ENCODE data around the gene PLBD2.
A peak's percentile ranks its signal among the peaks of the same experiment; 100 is the strongest.
"Not testable (repeated sequence)": the region's sequence is repeated elsewhere in the genome, so short reads cannot be mapped to it uniquely, and the experiment has no call there.

The PLBD2 gene

GRCh38 chr12:113333877-113334785 lies 24.3 kb upstream of the PLBD2 start:
- peak in 2 of 10 donors; percentile 55 to 78 for DNase-seq
- intact Hi-C loops (cut with DNase I), result no loop called here

- intact Hi-C loops (cut with DNase I), result loop anchor here (1.0 kb wide), 1 partner anchor 23 kb away; the partner anchor contains the start of gene PLBD2
- peak; percentile 72 to 98 (median 89) for DNase-seq
Observed at GRCh38 chr12:113334786-113335539, 23.4 kb upstream of the PLBD2 start, which contains the start of gene SLC8B1. Gene SLC8B1 (minus strand): TSS chr12:113335109. CDS start chr12:113332878, 2,231 bp downstream.

GRCh38 chr12:113339540-113339939 lies 18.8 kb upstream of the PLBD2 start:
- DNase-seq, result peak in 1 of 10 donors; percentile 5
- intact Hi-C loops (cut with DNase I), result no loop called here

GRCh38 chr12:113340061-113340460 lies 18.3 kb upstream of the PLBD2 start:
- peak in 2 of 10 donors; percentile 8 to 57 for DNase-seq
- intact Hi-C loops (cut with DNase I), result no loop called here

GRCh38 chr12:113341535-113341934 lies 16.9 kb upstream of the PLBD2 start:
- intact Hi-C loops (cut with DNase I), result no loop called here
- peak in 2 of 10 donors; percentile 25 to 49 for DNase-seq

- peak in 1 of 10 donors; percentile 10 for DNase-seq
- intact Hi-C loops (cut with DNase I), result no loop called here
Observed at GRCh38 chr12:113345318-113345717, 13.1 kb upstream of the PLBD2 start.

GRCh38 chr12:113346353-113346752 lies 12.0 kb upstream of the PLBD2 start:
- intact Hi-C loops (cut with DNase I), result no loop called here
- DNase-seq, result peak in 2 of 10 donors; percentile 19 to 27

GRCh38 chr12:113347107-113347506 lies 11.3 kb upstream of the PLBD2 start:
- DNase-seq, result peak in 1 of 10 donors; percentile 22
- intact Hi-C loops (cut with DNase I), result no loop called here

GRCh38 chr12:113347892-113348291 lies 10.5 kb upstream of the PLBD2 start:
- DNase-seq, result peak in 1 of 10 donors; percentile 68
- intact Hi-C loops (cut with DNase I), result no loop called here

- intact Hi-C loops (cut with DNase I), result no loop called here
- peak in 1 of 10 donors; percentile 52 for DNase-seq
Observed at GRCh38 chr12:113348849-113349536, 9.4 kb upstream of the PLBD2 start.

- DNase-seq, result no peak
- intact Hi-C loops (cut with DNase I), result no loop called here
Observed at GRCh38 chr12:113351089-113351488, 7.3 kb upstream of the PLBD2 start.

GRCh38 chr12:113354192-113354591 lies 4.2 kb upstream of the PLBD2 start:
- intact Hi-C loops (cut with DNase I), result not testable (repeated sequence)
- peak in 1 of 10 donors; percentile 20 for DNase-seq

GRCh38 chr12:113359133-113359938 lies 949 bp downstream of the PLBD2 start:
- DNase-seq, result peak; percentile 67 to 96 (median 80)

GRCh38 chr12:113359939-113360748 lies 1.8 kb downstream of the PLBD2 start:
- intact Hi-C loops (cut with DNase I), result no loop called here

More at GRCh38 chr12:113359133-113359938, 949 bp downstream of the PLBD2 start:
- intact Hi-C loops (cut with DNase I), result no loop called here

GRCh38 chr12:113361574-113362370 lies 3.4 kb downstream of the PLBD2 start:
- peak in 1 of 10 donors; percentile 64 for DNase-seq
- intact Hi-C loops (cut with DNase I), result no loop called here

More at GRCh38 chr12:113359939-113360748, 1.8 kb downstream of the PLBD2 start:
- peak in 1 of 10 donors; percentile 80 for DNase-seq

- DNase-seq, result no peak
Observed at GRCh38 chr12:113364698-113365097, 6.3 kb downstream of the PLBD2 start.

GRCh38 chr12:113365639-113366395 lies 7.4 kb downstream of the PLBD2 start:
- intact Hi-C loops (cut with DNase I), result no loop called here
- DNase-seq, result peak in 1 of 10 donors; percentile 41

More at GRCh38 chr12:113364698-113365097, 6.3 kb downstream of the PLBD2 start:
- intact Hi-C loops (cut with DNase I), result no loop called here
